ENCODE data around the gene ADAMTS12. TPM values are rescaled to one million over a fixed set of nuclear protein-coding genes. Genes with fewer than 3 reads are reported as not detected.

Gene ADAMTS12
- total RNA-seq, 1 experiment from 2014 or later: 0.18 TPM

GRCh38 chr5:33649549-33650482 lies 242.0 kb downstream of the ADAMTS12 start:
- DNase-seq (peak; percentile 87), ATAC-seq (peak; percentile 98)
- CTCF ChIA-PET: no interaction called here
- H3K27me3 ChIP-seq (ENCODE audit: low read length): no peaks in the 10 kb centered on the region
- H3K4me2 ChIP-seq (ENCODE audit: low read length): peak overlapping the region; percentile 27
- peak overlapping the region; percentile 22 for H3K27ac ChIP-seq (ENCODE audit: low read length)
- POLR2A ChIA-PET (ENCODE audit: unreplicated experiment): interaction anchor here (0.6 kb wide), 2 partner anchors 37 to 38 kb away, joined by 4 to 6 read pairs; no protein-coding TSS in a partner anchor
- H3K9me3 ChIP-seq (ENCODE audit: low read length): no peaks in the 10 kb centered on the region
- H3K9me2 ChIP-seq (replicated peaks; ENCODE audit: low read length): 0 out of 2 replicates have a peak, but pooled peaks cover 5% of the 10 kb centered on the region
- BruUV-seq (replicated peaks): no TSS peak
- no peak overlapping the region for H3K4me3 ChIP-seq (ENCODE audit: low read length)
- no peak overlapping the region; the same call in 1 of the 2 replicates for H2AFZ ChIP-seq (ENCODE audit: low read length)
- H3K4me1 ChIP-seq (ENCODE audit: insufficient read depth, low read length): peaks cover 24% of the 10 kb centered on the region
- no peaks in the 10 kb centered on the region for H3F3A ChIP-seq (ENCODE audit: low read length, unreplicated experiment)
- no peak overlapping the region for H3K9ac ChIP-seq (ENCODE audit: low read length)
- H3K79me2 ChIP-seq (ENCODE audit: low read length): no peaks in the 10 kb centered on the region
- H4K20me1 ChIP-seq (ENCODE audit: low read length): no peaks in the 10 kb centered on the region
- intact Hi-C loops (cut with micrococcal nuclease): no loop called here
- no peak for TF ChIP-seq EZH2 (IDR thresholded peaks at IDR 0.05; ENCODE audit: low read length, unreplicated experiment)
- no peak for TF ChIP-seq CTCF (conservative IDR thresholded peaks at IDR 0.05; ENCODE audit: low read depth, low read length)
- TF ChIP-seq EZH2phosphoT487 (IDR thresholded peaks at IDR 0.05; ENCODE audit: borderline replicate concordance, low read length): no peak
- no peaks in the 10 kb centered on the region for H3K36me3 ChIP-seq (ENCODE audit: low read depth, low read length)

- TF ChIP-seq CTCF (conservative IDR thresholded peaks at IDR 0.05; ENCODE audit: low read depth, low read length): no peak
- Histone ChIP-seq H3K27ac (ENCODE audit: low read length) (no peak overlapping the region), H2AFZ (ENCODE audit: low read length) (no peak overlapping the region), H4K20me1 (ENCODE audit: low read length) (no peaks in the 10 kb centered on the region), H3K9me3 (ENCODE audit: low read length) (no peaks in the 10 kb centered on the region), H3K4me3 (ENCODE audit: low read length) (no peak overlapping the region), H3K36me3 (ENCODE audit: low read depth, low read length) (no peaks in the 10 kb centered on the region), H3F3A (ENCODE audit: low read length, unreplicated experiment) (no peaks in the 10 kb centered on the region), H3K9ac (ENCODE audit: low read length) (no peak overlapping the region), H3K9me2 (replicated peaks; ENCODE audit: low read length) (no peaks in the 10 kb centered on the region), H3K79me2 (ENCODE audit: low read length) (no peaks in the 10 kb centered on the region), H3K27me3 (ENCODE audit: low read length) (no peaks in the 10 kb centered on the region), H3K4me2 (ENCODE audit: low read length) (no peak overlapping the region), H3K4me1 (ENCODE audit: insufficient read depth, low read length) (no peaks in the 10 kb centered on the region; the same call in 1 of the 2 replicates)
- BruUV-seq (replicated peaks): no TSS peak
- CTCF ChIA-PET: interaction anchor here (0.6 kb wide), 1 partner anchor 147 kb away, joined by 3 read pairs; no protein-coding TSS in a partner anchor
- POLR2A ChIA-PET (ENCODE audit: unreplicated experiment): no interaction called here
- intact Hi-C loops (cut with micrococcal nuclease): no loop called here
- DNase-seq (peak; percentile 63), ATAC-seq (peak; percentile 63)
These were observed 249.9 kb downstream of the ADAMTS12 start for GRCh38 chr5:33641744-33642505.
